GM18499 (cell line): ENCODE results near the gene USP7.
"Not testable (repeated sequence)": the region's sequence is repeated elsewhere in the genome, so short reads cannot be mapped to it uniquely, and the experiment has no call there.

ENCODE experiments used
- ATAC-seq: cut with Tn5 transposase; IDR thresholded peaks from one replicate; pipeline ENCODE4 v1.9.1; 2021; ENCODE audit warnings: moderate number of reproducible peaks; ENCODE audit not compliant: insufficient read depth, unreplicated experiment

USP7 gene

DNA sequence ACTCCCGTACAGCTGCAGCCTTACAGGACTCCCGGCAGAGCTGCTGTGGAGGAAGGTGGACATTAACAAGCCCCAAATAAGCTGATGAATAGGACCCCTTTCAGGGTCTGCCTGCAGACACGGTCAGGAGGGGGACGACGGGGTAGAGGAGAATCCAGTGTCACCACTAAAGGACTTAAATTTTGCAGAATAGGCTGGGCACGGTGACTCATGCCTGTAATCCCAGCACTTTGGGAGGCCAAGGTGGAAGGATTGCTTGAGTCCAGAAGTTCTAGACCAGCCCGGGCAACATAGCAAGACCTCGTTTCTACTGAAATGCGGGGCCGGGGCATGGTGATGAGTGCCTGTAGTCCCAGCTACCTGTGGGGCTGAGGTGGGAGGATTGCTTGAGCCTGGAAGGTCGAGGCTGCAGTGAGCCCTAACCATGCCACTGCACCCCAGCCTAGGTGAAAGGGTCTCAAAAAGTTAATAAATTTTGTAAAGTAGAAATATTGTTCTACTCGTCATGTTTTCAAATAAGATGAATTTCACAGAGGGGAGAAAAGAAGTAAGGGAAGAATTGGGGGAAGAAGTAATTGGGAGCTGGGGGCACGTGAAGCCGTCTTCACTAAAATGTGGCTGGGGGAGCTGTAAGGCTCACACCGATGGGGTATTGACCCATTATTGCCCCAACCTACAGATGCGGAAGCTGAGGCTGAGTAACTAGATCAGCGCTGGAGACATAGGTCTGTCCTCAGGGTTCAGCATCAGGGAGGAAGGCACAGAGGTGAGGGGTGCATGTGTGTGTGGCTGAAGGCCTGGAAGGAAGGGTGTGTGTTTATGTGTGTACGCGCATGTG, 76.9 kb downstream of the USP7 start:
- no peak for ATAC-seq

DNA sequence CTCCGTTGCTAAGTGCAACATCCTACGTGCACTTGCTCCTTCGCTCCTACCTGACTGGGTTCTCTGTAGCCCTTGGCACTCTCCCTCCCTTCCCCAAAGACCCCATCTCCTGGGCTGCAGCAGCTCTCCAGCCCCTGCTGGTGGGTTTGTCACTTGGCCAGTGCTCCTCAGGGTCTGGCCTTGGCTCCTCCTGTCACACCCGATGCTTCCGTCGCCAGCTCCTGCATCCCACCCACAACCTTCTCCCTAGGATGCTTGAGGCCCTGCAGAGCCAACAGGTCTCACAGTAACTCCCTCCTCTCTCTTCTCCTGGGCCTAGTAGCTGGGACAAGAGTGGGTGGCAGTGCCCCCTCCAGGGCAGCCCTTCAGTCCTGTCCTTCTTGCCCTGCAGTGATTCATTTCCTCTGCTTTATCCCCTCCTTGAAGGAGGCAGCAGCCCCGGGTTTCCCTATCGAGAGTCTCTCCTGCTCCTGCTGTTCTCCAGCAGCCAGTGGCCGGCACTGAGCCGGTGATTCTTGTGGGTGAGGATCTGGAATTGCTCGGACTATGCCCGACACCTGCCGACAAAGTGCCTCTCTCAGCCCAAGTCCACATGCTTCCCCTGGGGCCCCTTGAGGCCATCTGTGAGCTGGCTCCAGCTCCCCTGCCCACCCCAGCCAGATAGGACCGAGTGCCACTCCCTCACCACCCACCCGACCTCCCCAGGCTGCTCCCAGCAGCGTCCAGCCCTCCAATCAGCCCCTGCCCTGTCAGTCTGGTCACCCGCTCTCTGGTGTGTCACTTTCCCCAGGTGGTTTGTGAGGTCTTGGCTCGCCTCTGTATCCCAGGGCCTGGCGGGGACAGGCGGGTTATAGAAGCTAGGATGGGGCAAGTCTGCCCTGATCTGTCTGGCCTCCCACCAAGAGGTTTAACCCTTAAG, 77.8 kb downstream of the USP7 start:
- no peak for ATAC-seq

DNA sequence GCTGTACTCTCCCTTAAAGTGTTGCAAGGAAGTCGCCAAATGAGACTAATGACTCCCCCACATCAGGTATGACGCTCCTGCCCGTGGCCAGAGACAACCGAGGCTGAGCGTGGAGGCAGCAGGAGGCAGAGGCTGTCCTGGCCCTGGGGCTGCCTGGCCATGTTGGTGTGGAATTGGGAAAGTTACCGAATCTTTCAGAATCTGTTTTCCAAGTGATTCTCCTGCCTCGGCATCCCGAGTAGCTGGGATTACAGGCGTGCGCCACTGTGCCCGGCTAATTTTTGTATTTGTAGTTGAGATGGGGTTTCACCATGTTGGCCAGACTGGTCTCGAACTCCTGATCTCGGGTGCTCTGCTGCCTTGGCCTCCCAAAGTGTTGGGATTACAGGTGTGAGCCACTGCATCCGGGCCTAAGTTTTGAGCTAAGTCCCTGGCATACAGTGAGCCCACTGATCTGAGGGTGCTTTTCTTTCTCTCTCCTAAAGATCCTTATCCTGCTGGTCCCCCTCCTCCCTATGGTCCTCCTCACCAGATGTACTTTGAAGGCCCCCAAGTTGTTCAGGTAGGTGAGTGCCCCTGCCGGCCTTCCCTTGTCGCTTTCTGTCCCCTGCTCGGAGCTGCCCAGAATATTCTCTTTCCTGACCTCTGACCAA, 80.9 kb downstream of the USP7 start:
- no peak for ATAC-seq

GRCh38 chr16:8882041-8882617, 81.6 kb downstream of the USP7 start, which contains the start of gene LITAFD:
Gene LITAFD (plus strand): TSS chr16:8882351. CDS start chr16:8884356, 2,005 bp downstream.
- ATAC-seq, result no peak

- no peak for ATAC-seq
Measured at GRCh38 chr16:8880839-8881510, 82.7 kb downstream of the USP7 start.

DNA sequence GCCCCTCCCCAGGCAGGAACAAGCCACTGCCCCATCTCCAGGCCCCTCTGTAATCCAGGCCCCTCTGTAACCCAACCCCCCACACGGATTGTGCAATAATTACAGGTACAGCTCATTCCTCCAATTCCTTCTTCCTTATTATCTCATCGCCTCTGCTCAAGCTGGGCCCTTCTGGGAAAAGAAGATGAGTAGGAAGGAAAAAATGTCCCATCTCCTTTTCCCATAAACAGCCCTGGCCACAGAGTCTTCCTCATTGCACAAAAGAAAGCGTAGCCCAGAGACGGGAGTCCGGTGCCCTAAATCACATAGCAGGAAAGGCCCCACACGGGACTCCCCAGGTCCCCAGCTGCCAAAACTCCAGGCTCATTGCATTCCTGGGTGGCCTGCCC, 85.2 kb downstream of the USP7 start:
- no peak for ATAC-seq

GRCh38 chr16:8877894-8878522, 85.7 kb downstream of the USP7 start:
- no peak for ATAC-seq

DNA sequence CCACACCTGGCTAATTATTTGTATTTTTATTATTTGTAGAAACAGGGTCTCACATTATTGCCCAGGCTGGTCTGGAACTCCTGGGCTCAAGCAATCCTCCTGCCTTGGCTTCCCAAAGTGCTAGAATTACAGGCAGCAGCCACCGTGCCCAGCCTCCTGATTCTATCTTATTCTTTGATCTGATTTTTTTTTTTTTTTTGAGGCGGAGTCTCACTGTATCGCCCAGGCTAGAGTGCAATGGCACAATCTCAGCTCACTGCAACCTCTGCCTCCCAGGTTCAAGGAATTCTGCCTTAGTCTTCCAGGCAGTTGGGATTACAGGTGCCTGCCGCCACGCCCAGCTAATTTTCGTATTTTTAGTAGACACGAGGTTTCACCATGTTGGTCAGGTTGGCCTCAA, 88.4 kb downstream of the USP7 start:
- ATAC-seq, result not testable (repeated sequence)

- ATAC-seq, result no peak
Measured at GRCh38 chr16:8874388-8874787, 89.3 kb downstream of the USP7 start.

DNA sequence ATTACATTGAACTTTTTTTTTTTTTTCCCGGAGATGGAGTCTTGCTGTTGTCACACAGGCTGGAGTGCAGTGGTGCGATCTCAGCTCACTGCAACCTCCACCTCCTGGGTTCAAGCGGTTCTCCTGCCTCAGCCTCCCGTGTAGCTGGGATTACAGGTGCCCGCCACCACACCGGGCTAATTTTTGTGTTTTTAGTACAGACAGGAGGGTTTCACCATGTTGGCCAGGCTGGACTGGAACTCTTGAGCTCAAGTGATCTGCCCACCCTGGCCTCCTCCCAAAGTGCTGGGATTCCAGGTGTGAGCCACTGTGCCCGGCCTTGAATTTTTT, 89.9 kb downstream of the USP7 start:
- not testable (repeated sequence) for ATAC-seq

GRCh38 chr16:8872967-8873865, 90.5 kb downstream of the USP7 start:
- no peak for ATAC-seq

- ATAC-seq, result no peak
Measured at GRCh38 chr16:8872071-8872470, 91.6 kb downstream of the USP7 start.

DNA sequence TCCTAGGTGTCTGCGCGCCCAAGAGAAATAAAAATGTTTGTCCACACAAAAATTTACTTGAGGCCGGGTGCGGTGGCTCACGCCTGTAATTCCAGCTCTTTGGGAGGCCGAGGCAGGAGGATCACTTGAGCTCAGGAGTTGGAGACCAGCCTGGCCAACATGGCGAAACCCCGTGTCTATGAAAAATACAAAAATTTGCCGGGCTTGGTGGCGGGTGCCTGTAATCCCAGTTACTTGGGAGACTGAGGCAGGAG, 93.8 kb downstream of the USP7 start:
- ATAC-seq, result not testable (repeated sequence)

GRCh38 chr16:8869212-8869987, 94.3 kb downstream of the USP7 start:
- no peak for ATAC-seq

GRCh38 chr16:8868416-8869211, 95.1 kb downstream of the USP7 start, which contains the start of gene CARHSP1:
Gene CARHSP1 (minus strand): TSS chr16:8869006. CDS start chr16:8859328, 9,678 bp downstream.
- peak; percentile 35 for ATAC-seq

DNA sequence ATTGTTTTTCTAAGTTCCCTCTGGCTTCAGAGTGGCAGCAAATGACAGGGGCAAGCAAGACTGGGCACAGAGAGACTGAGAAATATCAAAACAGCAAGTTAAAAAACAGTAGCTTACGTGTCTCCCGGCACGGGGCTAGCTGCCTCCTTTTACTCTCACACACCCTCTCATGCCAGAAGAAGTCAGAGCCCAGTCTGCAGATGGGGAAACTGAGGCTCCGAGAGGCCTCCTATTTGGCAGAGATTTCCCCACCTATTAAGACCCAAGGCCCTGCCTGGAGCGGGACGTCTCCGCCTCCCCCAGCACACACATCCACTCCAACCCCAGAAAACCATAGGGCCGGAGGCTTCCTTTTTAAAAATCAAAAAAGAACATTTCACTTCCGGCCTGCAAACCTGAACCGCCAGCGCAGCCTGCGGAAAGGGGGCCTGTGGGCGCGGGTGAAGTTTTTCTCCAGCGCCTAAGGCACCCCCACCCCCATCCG, 95.7 kb downstream of the USP7 start:
- ATAC-seq, result no peak
